ENCODE measurements around the gene SUN3.

DNA sequence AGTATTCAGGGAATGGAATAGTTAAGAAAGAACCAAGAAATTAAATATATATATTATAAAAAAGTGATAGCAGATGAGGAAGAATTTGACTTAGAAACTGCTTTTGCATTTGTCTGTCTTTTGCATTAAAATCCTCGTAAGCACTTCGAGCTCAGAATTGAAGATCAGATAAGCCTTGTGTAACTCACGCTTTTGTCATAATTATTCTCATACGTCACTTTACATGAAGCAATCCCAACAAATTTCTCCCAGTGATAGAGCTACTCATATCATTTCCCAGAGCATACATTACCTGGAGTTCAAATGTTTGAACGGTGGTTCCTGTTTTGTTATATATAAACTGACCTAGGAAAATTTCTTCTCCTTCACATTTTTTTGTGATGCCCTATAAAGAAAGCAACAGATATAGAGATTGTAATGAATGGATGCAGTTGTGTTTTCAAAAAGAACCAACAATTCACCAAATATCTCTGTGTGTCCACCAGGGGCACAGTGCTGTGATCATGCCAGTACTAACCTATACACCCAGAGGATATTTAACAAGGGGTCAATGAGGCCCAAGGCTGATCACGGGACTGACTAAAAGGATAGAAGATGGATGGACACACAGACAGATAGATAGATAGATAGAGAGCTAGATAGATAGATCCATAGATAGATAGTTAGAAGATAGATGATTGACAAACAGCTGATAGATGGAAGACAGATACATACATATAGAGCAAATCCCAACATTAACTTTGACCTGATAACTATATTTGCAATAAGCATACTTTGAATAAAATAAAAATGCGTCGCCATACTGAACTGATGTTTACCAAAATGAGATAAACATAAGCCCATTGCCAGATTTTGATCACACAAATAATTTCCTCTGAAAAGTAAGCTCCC lies 40.2 kb downstream of the SUN3 start:
- TF ChIP-seq, protein P1, sequence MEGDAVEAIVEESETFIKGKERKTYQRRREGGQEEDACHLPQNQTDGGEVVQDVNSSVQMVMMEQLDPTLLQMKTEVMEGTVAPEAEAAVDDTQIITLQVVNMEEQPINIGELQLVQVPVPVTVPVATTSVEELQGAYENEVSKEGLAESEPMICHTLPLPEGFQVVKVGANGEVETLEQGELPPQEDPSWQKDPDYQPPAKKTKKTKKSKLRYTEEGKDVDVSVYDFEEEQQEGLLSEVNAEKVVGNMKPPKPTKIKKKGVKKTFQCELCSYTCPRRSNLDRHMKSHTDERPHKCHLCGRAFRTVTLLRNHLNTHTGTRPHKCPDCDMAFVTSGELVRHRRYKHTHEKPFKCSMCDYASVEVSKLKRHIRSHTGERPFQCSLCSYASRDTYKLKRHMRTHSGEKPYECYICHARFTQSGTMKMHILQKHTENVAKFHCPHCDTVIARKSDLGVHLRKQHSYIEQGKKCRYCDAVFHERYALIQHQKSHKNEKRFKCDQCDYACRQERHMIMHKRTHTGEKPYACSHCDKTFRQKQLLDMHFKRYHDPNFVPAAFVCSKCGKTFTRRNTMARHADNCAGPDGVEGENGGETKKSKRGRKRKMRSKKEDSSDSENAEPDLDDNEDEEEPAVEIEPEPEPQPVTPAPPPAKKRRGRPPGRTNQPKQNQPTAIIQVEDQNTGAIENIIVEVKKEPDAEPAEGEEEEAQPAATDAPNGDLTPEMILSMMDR (IDR thresholded peaks at IDR 0.05), result peak; percentile 58
- no peak for TF ChIP-seq EZH2 (IDR thresholded peaks at IDR 0.05)

Measured in neural progenitor cell (in vitro differentiated cells).